OCI-LY1 (cell line): ENCODE results near the gene DHH.

Experiments
- EZH2 ChIP-seq: fragments of 200-600 bp; sonication (generic), shearing (Covaris generic); IDR thresholded peaks from 2 replicates; pipeline ENCODE4 v1.8.0; 2017; ENCODE audit warnings: borderline replicate concordance, mixed run types, mild to moderate bottlenecking, antibody characterized with exemption, low read length, moderate library complexity, mixed read lengths
- TF ChIP-seq, protein P1 (sequence below): fragments of 200-600 bp; sonication (generic), shearing (Covaris generic); IDR thresholded peaks from 2 replicates; pipeline ENCODE4 v1.5.1; 2017; ENCODE audit warnings: mild to moderate bottlenecking, antibody characterized with exemption, low read length, moderate library complexity, mixed read lengths

DNA sequence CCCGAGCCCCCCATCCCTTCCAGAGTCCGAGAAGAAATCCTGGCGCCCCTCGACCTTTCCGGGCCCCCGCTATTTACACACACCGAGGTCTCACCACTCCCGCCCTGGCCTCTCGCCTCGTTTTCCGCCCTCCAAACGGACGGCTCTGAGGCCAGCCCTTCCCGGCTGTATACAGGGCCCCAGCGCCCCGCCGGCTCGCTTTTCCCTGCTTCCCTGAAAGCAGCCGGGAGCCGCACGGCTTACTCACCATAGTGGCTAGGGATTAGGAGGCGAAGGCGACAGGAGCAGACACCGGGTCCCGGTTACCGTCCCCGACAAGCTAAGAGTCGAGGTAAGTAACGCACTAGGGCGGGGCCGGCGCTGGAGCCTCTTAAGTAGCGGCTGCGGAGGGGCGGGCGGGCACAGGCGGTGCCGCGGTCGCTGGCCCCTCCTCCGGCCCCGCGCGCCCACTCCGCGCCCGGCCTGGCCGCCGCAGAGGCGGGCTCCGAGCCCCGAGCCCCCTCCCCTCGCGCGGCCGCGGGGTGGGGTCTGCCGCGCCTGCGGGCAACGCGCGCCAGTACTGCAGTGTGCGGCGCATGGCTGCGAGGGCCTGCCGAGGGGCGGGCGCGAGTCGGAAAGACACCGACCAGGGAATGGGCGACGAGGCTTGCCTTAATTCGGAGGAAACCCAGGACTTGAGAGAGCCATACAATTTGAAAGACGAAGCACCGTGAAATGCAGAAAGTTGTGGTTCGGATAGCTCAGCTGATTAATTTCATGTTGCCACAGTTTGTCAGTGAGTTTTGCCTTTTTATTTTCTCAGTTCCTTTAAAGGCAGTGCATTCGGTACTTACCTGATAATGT is 36.7 kb upstream of the DHH start, which contains the start of gene TUBA1B:
- TF ChIP-seq, protein P1, sequence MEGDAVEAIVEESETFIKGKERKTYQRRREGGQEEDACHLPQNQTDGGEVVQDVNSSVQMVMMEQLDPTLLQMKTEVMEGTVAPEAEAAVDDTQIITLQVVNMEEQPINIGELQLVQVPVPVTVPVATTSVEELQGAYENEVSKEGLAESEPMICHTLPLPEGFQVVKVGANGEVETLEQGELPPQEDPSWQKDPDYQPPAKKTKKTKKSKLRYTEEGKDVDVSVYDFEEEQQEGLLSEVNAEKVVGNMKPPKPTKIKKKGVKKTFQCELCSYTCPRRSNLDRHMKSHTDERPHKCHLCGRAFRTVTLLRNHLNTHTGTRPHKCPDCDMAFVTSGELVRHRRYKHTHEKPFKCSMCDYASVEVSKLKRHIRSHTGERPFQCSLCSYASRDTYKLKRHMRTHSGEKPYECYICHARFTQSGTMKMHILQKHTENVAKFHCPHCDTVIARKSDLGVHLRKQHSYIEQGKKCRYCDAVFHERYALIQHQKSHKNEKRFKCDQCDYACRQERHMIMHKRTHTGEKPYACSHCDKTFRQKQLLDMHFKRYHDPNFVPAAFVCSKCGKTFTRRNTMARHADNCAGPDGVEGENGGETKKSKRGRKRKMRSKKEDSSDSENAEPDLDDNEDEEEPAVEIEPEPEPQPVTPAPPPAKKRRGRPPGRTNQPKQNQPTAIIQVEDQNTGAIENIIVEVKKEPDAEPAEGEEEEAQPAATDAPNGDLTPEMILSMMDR: no peak
- no peak for TF ChIP-seq EZH2
